Measurements from ENCODE around the gene KLF5. TPM values are rescaled to one million over a fixed set of nuclear protein-coding genes. Genes with fewer than 3 reads are reported as not detected.
A peak's percentile ranks its signal among the peaks of the same experiment; 100 is the strongest.

KLF5 gene
- total RNA-seq, 1 donor from 2014 or later, result 189 TPM

GRCh38 chr13:73088332-73088935, 29.6 kb downstream of the KLF5 start:
- no peak overlapping the region for H3K27ac Mint-ChIP-seq
- peaks cover 6% of the 10 kb centered on the region for H3K9me3 Mint-ChIP-seq
- no peak for DNase-seq (ENCODE audit: extremely low spot score, unreplicated experiment)
- no peaks in the 10 kb centered on the region for H3K27me3 Mint-ChIP-seq
- H3K36me3 Mint-ChIP-seq, result peaks cover 5% of the 10 kb centered on the region
- no peak overlapping the region for H3K4me3 Mint-ChIP-seq
- peaks cover 7% of the 10 kb centered on the region for H3K4me1 Mint-ChIP-seq (ENCODE audit: unreplicated experiment)
- no peak for TF ChIP-seq CTCF (conservative IDR thresholded peaks at IDR 0.05)

GRCh38 chr13:73089213-73089612, 30.4 kb downstream of the KLF5 start:
- peaks cover 5% of the 10 kb centered on the region for H3K36me3 Mint-ChIP-seq
- H3K4me1 Mint-ChIP-seq (ENCODE audit: unreplicated experiment), result peaks cover 7% of the 10 kb centered on the region
- TF ChIP-seq CTCF (conservative IDR thresholded peaks at IDR 0.05), result no peak
- H3K27ac Mint-ChIP-seq, result no peak overlapping the region
- H3K4me3 Mint-ChIP-seq, result no peak overlapping the region
- DNase-seq (ENCODE audit: extremely low spot score, unreplicated experiment), result no peak
- H3K27me3 Mint-ChIP-seq, result no peaks in the 10 kb centered on the region
- H3K9me3 Mint-ChIP-seq, result peaks cover 6% of the 10 kb centered on the region

GRCh38 chr13:73090116-73090822, 31.5 kb downstream of the KLF5 start:
- TF ChIP-seq CTCF (conservative IDR thresholded peaks at IDR 0.05), result no peak
- peak overlapping the region; percentile 90 for H3K27ac Mint-ChIP-seq
- no peaks in the 10 kb centered on the region for H3K27me3 Mint-ChIP-seq
- peaks cover 5% of the 10 kb centered on the region for H3K36me3 Mint-ChIP-seq
- no peak for DNase-seq (ENCODE audit: extremely low spot score, unreplicated experiment)
- peak overlapping the region; percentile 31 for H3K4me3 Mint-ChIP-seq
- peaks cover 6% of the 10 kb centered on the region for H3K9me3 Mint-ChIP-seq
- H3K4me1 Mint-ChIP-seq (ENCODE audit: unreplicated experiment), result peaks cover 7% of the 10 kb centered on the region

- Mint-ChIP-seq H3K4me3 (peak overlapping the region; percentile 31), H3K9me3 (peaks cover 6% of the 10 kb centered on the region), H3K36me3 (peaks cover 5% of the 10 kb centered on the region), H3K4me1 (ENCODE audit: unreplicated experiment) (peaks cover 7% of the 10 kb centered on the region), H3K27ac (peak overlapping the region; percentile 90), H3K27me3 (no peaks in the 10 kb centered on the region)
- no peak for TF ChIP-seq CTCF (conservative IDR thresholded peaks at IDR 0.05)
- no peak for DNase-seq (ENCODE audit: extremely low spot score, unreplicated experiment)
These were observed 32.0 kb downstream of the KLF5 start for GRCh38 chr13:73090823-73091187.

GRCh38 chr13:73092829-73093228, 34.0 kb downstream of the KLF5 start:
- peaks cover 15% of the 10 kb centered on the region for H3K4me1 Mint-ChIP-seq (ENCODE audit: unreplicated experiment)
- peaks cover 8% of the 10 kb centered on the region for H3K36me3 Mint-ChIP-seq
- H3K4me3 Mint-ChIP-seq, result no peak overlapping the region
- peaks cover 5% of the 10 kb centered on the region for H3K9me3 Mint-ChIP-seq
- TF ChIP-seq CTCF (conservative IDR thresholded peaks at IDR 0.05), result no peak
- no peaks in the 10 kb centered on the region for H3K27me3 Mint-ChIP-seq
- H3K27ac Mint-ChIP-seq, result no peak overlapping the region
- DNase-seq (ENCODE audit: extremely low spot score, unreplicated experiment), result no peak

Measured in type B pancreatic cell (in vitro differentiated cells).